M059J (cell line): ENCODE results near the gene ACP3. TPM values are rescaled to one million over a fixed set of nuclear protein-coding genes. Genes with fewer than 3 reads are reported as not detected.

Experiments used
- DNase-seq: peaks from one replicate; pipeline ENCODE4 v3.0.0-alpha.2; 2012; ENCODE audit warnings: low read depth
- total RNA-seq: library from RNA; depleted of rRNA; stranded (reverse); fragments of >200 nt; shearing (Covaris generic); gene quantifications from 2 replicates; pipeline ENCODE4 v1.2.3, GENCODE V29; 2014

Gene ACP3
- total RNA-seq, 1 experiment from 2014 or later, result 0.52 TPM

- DNase-seq, result peak; percentile 21
Observed at GRCh38 chr3:132318451-132318850, 1.2 kb downstream of the ACP3 start.

- no peak for DNase-seq
Observed at GRCh38 chr3:132321304-132321703, 4.1 kb downstream of the ACP3 start.

DNA sequence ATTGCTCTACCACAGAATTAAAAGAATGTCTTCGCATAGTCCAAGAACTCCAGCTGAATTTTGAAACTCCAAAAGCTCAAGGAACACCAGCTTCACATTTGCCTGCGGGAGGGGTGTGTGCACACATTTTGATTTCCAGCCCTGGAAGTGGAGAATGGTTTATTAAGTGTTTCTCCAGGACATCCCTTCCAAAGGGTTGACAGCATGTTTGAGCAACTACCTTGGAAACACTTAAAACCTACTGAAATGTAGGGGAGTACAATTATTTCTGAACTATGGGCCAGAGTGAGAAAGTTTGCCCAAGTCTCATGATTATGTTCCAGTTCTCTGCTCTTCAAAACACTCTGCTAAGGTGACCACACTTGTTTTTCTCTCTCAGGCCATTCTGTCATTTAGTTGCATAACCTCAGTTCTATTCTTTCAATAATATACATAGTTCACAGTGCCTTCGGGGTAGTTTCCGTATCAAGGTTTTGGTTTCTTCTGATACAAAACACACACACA, 7.9 kb downstream of the ACP3 start:
- no peak for DNase-seq

DNA sequence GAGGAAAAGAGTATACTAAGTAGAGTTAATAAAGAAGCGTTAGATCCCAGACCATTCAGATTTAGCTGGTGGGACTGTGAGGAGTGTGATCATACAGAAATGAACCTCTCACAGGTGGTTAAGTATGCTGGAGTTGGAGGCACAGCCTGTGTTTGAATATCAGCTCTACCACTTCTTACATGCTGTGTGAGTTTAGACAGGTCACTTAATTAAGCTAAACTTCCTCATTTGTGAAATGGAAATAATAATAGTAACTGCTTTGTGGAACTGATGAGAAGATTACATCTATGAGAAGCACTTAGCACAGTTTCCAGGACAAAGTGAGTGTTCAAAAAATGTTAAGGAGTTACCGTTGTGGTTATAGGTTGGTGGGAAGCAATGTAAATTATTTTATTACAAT, 8.4 kb downstream of the ACP3 start:
- no peak for DNase-seq

GRCh38 chr3:132326251-132326650, 9.0 kb downstream of the ACP3 start:
- DNase-seq, result no peak

DNA sequence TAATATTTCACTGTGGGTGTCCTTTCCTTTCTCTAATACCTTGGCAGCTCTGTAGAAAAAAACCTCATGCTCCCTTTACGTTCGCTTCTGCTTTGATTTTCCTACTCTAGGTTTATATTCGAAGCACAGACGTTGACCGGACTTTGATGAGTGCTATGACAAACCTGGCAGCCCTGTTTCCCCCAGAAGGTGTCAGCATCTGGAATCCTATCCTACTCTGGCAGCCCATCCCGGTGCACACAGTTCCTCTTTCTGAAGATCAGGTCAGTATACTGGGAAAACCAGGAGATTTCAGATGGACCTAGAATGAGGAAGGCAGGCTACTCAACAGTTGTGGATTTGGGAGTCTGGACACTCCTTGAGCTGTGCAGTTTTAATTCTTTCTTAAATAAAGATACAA, 14.9 kb downstream of the ACP3 start:
- DNase-seq, result no peak

DNA sequence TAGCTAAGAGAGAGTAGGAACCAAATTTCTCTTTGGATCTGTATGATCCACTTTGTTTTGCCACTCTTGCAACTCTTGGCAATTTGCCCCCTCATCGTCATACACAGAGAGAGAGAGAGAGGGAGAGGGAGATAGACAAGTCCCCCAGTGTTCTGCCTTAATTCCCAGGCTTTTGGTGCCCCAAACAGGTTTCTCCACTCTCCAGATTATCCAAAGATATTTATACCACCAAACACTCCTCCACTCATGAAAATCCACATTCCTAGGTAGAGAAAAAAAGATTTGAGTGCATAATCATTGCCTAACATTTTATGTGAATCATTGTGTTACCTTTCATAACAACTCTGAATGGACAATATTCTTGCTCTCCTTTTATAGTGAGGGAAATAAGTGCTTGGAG, 15.3 kb downstream of the ACP3 start:
- DNase-seq, result no peak

- DNase-seq, result no peak
Observed at GRCh38 chr3:132341746-132342145, 24.5 kb downstream of the ACP3 start.

DNA sequence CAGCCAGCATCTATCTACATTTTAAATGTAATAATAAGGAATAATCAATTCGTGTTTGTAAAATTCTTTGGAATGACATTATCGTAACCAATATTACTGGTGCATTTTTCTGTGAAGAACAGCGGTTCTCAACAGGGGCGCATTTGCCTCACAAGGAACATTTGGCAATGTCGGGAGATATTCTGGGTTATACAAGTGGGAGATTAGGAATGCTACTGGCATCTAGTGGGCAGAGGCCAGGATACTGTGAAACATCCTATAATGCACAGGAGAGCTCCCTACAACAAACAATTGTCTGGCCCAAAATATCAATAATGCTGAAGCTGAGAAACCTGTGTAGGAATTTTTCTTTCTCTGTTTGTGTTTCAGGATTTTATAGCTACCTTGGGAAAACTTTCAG, 25.0 kb downstream of the ACP3 start:
- peak; percentile 22 for DNase-seq

DNA sequence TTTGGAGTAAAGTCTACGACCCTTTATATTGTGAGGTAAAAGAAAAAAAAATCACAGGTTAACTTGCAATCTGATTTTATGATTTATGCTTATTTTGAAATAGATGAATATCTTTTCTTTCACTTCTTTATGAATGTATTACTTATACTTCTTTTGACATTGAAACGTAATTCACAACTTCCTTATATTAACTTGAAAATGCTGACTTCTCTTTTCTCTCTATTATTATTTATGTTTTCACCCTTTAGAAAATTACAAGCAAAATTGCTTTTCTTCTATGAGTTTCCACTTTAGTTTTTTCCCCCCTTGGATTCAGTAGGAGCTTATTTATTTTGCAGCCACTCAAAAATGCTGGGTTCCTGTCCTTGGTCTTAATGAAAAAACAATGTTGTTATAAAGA, 25.4 kb downstream of the ACP3 start:
- no peak for DNase-seq

- DNase-seq, result peak; percentile 59
Observed at GRCh38 chr3:132343018-132343612, 25.9 kb downstream of the ACP3 start.

DNA sequence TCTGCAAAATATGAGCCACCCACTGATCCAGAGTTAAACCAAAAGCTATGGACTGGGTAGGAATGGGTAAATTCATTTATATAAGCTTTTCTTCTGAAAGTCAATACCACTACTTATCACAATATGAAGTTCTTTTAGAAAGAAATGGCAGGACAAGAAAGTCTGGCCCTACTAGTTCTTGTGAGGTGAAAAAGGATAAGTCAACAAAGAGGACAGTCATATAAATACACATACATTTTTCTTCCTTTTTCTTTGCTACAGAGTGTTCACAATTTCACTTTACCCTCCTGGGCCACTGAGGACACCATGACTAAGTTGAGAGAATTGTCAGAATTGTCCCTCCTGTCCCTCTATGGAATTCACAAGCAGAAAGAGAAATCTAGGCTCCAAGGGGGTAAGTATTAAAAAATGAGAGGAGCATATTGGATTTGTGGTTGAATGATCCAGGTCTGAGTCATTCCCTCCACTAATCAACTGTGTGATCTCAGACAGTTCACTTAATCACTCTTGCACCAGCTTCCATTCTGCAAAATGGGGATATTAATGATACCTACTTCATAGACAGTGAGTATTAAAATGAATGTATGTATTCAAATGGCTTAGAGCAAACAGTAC, 27.6 kb downstream of the ACP3 start:
- peak; percentile 57 for DNase-seq

DNA sequence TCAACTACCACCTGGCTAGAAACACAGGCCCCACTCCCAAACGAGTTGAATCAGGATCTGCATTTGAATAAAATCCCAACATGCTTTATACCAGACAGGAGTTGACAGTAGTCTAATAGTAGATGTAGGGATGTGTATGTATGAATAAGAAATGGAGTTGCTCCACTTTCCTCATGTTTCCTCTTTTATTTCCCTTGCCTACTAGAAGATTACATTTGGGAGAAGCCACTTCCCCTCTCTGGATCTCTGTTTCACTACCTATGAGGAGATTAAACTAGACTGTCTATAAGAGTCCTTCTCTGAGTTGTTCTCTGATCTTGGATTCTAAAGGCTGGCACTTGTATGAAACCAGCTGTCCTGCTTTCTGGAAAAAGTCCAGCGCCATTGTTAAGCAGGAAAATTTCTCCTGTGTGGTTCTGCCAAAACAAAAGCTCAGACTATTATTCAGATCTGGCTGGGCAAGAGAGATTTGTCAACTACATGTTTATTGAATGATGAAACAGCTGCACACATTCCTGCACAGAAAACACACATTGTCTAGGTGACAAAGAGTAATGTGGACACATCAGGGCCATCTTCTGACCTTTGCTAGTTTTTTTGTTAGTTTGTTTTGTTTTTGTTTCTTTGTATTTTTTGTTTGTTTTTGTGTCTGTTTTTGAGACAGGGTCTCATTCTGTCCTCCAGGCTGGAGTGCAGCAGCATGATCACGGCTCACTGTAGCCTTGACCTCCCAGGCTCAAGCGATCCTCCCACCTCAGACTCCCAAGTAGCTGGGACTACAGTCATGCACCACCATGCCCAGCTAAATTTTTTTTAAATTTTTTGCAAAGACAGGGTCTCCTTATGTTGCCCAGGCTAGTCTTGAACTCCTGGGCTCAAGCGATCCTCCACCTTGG, 29.9 kb downstream of the ACP3 start:
- peak; percentile 57 for DNase-seq

GRCh38 chr3:132347811-132348210, 30.6 kb downstream of the ACP3 start:
- DNase-seq, result no peak

DNA sequence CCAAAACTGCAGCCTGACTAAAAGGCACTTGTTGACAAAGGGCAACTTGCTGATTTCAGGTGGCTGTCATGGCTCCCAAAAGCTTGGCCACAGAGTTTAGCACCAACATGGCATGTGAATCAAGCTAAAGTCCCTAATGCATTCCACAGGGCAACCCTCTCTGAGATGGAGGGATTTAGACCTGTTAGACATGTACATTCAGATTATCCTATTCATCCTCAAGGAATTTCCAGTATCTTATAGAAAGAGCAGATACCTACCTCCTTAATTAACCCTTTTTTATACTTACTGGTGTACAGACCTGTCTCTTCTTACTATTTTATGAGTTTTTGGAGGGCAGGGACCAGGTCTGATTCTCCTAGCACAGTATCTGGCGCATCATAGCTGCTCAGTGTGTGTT, 31.3 kb downstream of the ACP3 start:
- no peak for DNase-seq

DNA sequence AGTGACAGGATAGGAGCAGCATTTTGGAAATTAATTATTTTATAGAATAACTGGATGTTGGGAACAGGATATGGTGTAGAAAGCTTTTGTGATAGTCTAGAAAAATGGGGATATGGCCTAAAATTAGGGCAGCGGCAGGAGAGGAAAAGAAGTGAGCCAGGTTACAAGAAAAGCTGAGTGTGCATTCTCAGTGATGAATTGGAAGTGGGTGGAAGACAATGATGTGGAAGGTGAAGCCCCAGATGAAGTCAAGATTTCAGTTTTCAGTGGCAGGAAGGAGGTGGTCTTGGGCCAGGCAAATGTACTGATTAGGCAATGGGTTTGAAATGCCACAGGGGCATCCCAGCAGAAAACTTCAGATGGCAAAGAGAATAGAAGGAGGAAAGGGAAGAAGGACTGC, 33.6 kb downstream of the ACP3 start:
- no peak for DNase-seq

DNA sequence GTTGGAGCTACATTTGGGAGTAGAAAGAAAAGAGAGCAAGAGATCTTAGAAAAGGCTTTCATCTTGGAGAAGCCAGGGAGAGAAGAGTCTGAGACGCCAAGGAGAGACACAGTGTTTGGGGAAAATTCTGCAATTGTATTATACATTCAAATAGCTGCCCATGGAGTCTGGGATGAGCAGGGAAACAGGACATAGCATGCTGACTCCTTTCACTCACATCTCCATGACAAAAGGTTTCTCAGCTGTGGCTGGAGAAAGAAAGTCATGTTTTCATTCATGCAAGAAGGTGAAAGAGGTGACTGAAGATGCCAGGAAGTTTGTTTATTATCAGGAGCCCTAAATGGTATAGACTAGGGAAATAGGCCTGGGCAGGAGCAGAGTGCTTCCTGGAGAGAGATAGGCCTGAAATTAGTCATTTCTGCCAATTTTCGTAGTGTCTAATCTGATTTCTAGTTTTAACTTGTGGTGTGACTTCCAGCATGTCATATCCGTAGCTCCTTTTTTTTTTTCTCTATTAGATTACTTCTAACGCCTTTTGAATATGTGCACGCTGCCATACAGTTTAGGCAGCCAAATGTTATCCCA, 34.1 kb downstream of the ACP3 start:
- no peak for DNase-seq

DNA sequence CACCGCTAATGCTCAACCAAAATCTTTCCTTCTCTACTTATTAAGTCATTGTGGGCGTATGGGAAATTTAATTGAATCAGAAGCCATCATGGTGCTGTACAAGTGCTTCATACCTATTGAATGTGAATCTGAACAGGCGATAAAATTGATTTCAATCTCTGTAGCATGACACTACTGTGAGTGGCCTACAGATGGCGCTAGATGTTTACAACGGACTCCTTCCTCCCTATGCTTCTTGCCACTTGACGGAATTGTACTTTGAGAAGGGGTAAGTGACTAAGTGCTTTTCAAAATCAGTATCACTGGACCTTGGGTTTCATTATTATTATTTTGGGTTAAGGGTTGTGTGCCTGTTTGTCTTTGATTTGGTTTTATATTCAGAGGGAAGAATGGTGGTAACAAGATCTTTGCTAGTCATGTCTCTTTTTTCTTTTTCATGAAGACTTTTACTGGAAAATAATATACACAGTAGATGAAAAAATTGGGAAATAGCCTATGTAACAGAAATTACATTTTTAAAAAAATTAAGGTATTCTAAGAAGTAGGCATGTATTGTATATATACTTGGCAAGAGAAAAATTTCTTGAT, 35.4 kb downstream of the ACP3 start:
- peak; percentile 73 for DNase-seq

GRCh38 chr3:132354916-132355702, 37.9 kb downstream of the ACP3 start:
- DNase-seq, result no peak

DNA sequence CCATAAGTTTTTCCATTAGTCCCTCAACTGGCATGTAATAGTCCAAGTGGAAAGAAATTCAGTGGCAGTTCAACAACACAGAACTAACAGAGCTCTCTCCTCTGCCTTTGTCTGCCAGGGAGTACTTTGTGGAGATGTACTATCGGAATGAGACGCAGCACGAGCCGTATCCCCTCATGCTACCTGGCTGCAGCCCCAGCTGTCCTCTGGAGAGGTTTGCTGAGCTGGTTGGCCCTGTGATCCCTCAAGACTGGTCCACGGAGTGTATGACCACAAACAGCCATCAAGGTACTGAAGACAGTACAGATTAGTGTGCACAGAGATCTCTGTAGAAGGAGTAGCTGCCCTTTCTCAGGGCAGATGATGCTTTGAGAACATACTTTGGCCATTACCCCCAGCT, 39.4 kb downstream of the ACP3 start:
- no peak for DNase-seq

DNA sequence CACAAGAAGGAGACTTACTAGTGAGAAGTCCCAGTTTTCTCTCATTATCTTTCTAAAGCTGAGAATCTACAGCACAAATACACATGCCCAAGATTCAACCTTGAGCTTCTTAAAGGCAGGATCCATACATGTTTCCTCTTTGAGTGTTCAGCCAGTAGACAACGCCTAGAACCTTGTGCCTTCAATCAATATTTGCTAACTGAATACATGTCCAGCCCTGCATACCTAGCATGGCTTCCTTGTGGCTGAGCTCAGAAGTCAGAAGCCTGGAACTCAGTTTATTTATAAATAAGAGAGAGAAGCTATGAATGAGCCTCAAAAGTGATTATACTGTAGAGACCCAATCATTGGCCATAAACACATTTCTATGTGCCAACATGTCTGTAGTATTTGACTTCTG, 43.5 kb downstream of the ACP3 start:
- no peak for DNase-seq
